T-cell (primary cell): ENCODE data around the gene GPR6. TPM values are rescaled to one million over a fixed set of nuclear protein-coding genes. Genes with fewer than 3 reads are reported as not detected.

ENCODE experiments used
- ATAC-seq, 4 experiments: fragments of 200-7000 bp in 3 of 4; fragments of 150-1000 bp in 1 of 4; cut with Tn5 transposase; replicated peaks in 1 of 4; 1 replicate in 3 of 4; 2 replicates in 1 of 4; pipeline ENCODE4 v1.10.0; 2021; ENCODE audit warnings: moderate library complexity in 3 of 4, mild to moderate bottlenecking in 2 of 4, moderate number of reproducible peaks in 1 of 4
- CTCF ChIA-PET, 2 donors: fragments of 300-600 bp; sonication (Branson Sonifier 250); formaldehyde crosslinking; loops; one replicate each; lab custom pipeline; 2022; ENCODE audit warnings: antibody characterized with exemption in 2 of 2; lab: Charles Lee
- POLR2A ChIA-PET, 2 donors: fragments of 300-600 bp; sonication (Branson Sonifier 250); formaldehyde crosslinking; loops; one replicate each; lab custom pipeline; 2022; ENCODE audit warnings: antibody characterized with exemption in 2 of 2; lab: Charles Lee
- DNase-seq, 35 experiments: peaks; one replicate each; pipeline versions ENCODE4 v3.0.0 to v3.0.0-alpha.2; 2013 to 2023
- H3K27ac ChIP-seq: one replicate; pipeline ENCODE4 v1.5.1; 2013; ENCODE audit warnings: low read length
- H3K27me3 ChIP-seq, 2 experiments: replicated peaks in 1 of 2; 1 replicate in 1 of 2; 2 replicates in 1 of 2; pipeline versions ENCODE4 v1.6.1 to v1.7.0; 2013; ENCODE audit warnings: low read length in 1 of 2, mixed read lengths in 1 of 2; ENCODE audit not compliant: control insufficient read depth in 2 of 2, insufficient read depth in 2 of 2; ENCODE audit errors: extremely low read depth in 1 of 2
- H3K36me3 ChIP-seq, 2 donors: 1 replicate in 1 of 2; 2 replicates in 1 of 2; pipeline versions ENCODE4 v1.6.1 to v1.7.0; 2013; ENCODE audit warnings: low read length in 1 of 2; ENCODE audit not compliant: control insufficient read depth in 2 of 2, insufficient read depth in 1 of 2; ENCODE audit errors: extremely low read depth in 1 of 2
- H3K4me1 ChIP-seq, 2 experiments: 1 replicate in 1 of 2; 2 replicates in 1 of 2; pipeline versions ENCODE4 v1.6.1 to v1.7.0; 2013; ENCODE audit warnings: low read length in 2 of 2, mixed read lengths in 1 of 2; ENCODE audit not compliant: insufficient read depth in 2 of 2, control insufficient read depth in 1 of 2; ENCODE audit errors: extremely low read depth in 1 of 2
- H3K4me3 ChIP-seq, 2 donors: 1 replicate in 1 of 2; 2 replicates in 1 of 2; pipeline versions ENCODE4 v1.5.1 to v1.7.0; 2013; ENCODE audit warnings: mild to moderate bottlenecking in 2 of 2, low read length in 1 of 2, moderate library complexity in 1 of 2; ENCODE audit not compliant: control insufficient read depth in 1 of 2; ENCODE audit errors: extremely low read depth in 1 of 2
- H3K9me3 ChIP-seq: 2 replicates; pipeline ENCODE4 v1.7.0; 2013
- H3K27ac Mint-ChIP-seq, 2 donors: one replicate each; pipeline ENCODE4 v1.8.0; 2020 to 2021; ENCODE audit warnings: mild to moderate bottlenecking in 2 of 2, mixed read lengths in 2 of 2
- H3K27me3 Mint-ChIP-seq, 2 donors: one replicate each; pipeline ENCODE4 v1.8.0; 2021 to 2022; ENCODE audit warnings: mixed read lengths in 2 of 2
- H3K36me3 Mint-ChIP-seq: one replicate; pipeline ENCODE4 v1.8.0; 2021; ENCODE audit warnings: mixed read lengths
- H3K4me1 Mint-ChIP-seq, 3 donors: one replicate each; pipeline ENCODE4 v1.8.0; 2020 to 2022; ENCODE audit warnings: mixed read lengths in 3 of 3, mild to moderate bottlenecking in 1 of 3
- H3K4me3 Mint-ChIP-seq, 3 donors: one replicate each; pipeline ENCODE4 v1.8.0; 2020 to 2022; ENCODE audit warnings: mild to moderate bottlenecking in 3 of 3, mixed read lengths in 3 of 3, moderate library complexity in 3 of 3
- H3K9me3 Mint-ChIP-seq, 3 donors: one replicate each; pipeline ENCODE4 v1.8.0; 2020 to 2022; ENCODE audit warnings: mixed read lengths in 3 of 3
- WGBS: methylation state at CpG from one replicate; pipeline ENCODE4 v1.1.5; 2013; ENCODE audit warnings: missing lambda C conversion rate; ENCODE audit not compliant: insufficient coverage; 5-methylcytosine and 5-hydroxymethylcytosine counted together
- total RNA-seq, 35 experiments: library from RNA in 6 of 35; stranded (reverse) in 6 of 35; fragments of 120-200 nt in 1 of 35; gene quantifications; one replicate each; pipeline versions ENCODE4 v1.2.1 to v1.2.4 and lab custom pipeline; 2013 to 2026

The GPR6 gene
- total RNA-seq, 5 donors from 2014 or later (not counting 1 experiment from before 2014, with no cell fraction given), result not detected

GRCh38 chr6:109949281-109950065 is 28.6 kb upstream of the GPR6 start:
- H3K27ac Mint-ChIP-seq, result no peak overlapping the region
- ATAC-seq (no peak), DNase-seq (no peak)
- H3K4me3 Mint-ChIP-seq, result no peak overlapping the region
- H3K4me1 ChIP-seq, result no peaks in the 10 kb centered on the region
- H3K27ac ChIP-seq, result no peak overlapping the region
- peaks cover 0 to 1% (median 0%) of the 10 kb centered on the region in 3 donors for H3K9me3 Mint-ChIP-seq
- CTCF ChIA-PET, result interaction anchor here in 1 of 2 donors (1.1 kb wide), 1 partner anchor 9 kb away, joined by 3 read pairs; no protein-coding TSS in a partner anchor
- no peaks in the 10 kb centered on the region for H3K9me3 ChIP-seq
- 84% methylated on average over 5 of the region's 19 CpGs for WGBS
- no peaks in the 10 kb centered on the region for H3K36me3 ChIP-seq
- no peak overlapping the region for H3K4me3 ChIP-seq
- POLR2A ChIA-PET, result interaction anchor here in 1 of 2 donors (0.7 kb wide), 1 partner anchor 54 kb away, joined by 3 read pairs; no protein-coding TSS in a partner anchor
- no peaks in the 10 kb centered on the region for H3K4me1 Mint-ChIP-seq
- peaks cover 0 to 28% of the 10 kb centered on the region in 2 experiments for H3K27me3 ChIP-seq
- no peaks in the 10 kb centered on the region for H3K36me3 Mint-ChIP-seq
- peaks cover 20 to 38% of the 10 kb centered on the region in 2 donors for H3K27me3 Mint-ChIP-seq

GRCh38 chr6:109955491-109955890 is 22.6 kb upstream of the GPR6 start:
- POLR2A ChIA-PET, result interaction anchor here in 1 of 2 donors (0.5 kb wide), 1 partner anchor 18 kb away, joined by 5 read pairs; no protein-coding TSS in a partner anchor
- H3K27me3 Mint-ChIP-seq, result peaks cover 13 to 26% of the 10 kb centered on the region in 2 donors
- H3K4me1 ChIP-seq, result no peaks in the 10 kb centered on the region
- no peak for ATAC-seq
- DNase-seq, result no peak
- H3K27ac Mint-ChIP-seq, result no peak overlapping the region
- H3K27me3 ChIP-seq, result peaks cover 0 to 11% of the 10 kb centered on the region in 2 experiments
- H3K4me1 Mint-ChIP-seq, result no peaks in the 10 kb centered on the region
- no peak overlapping the region for H3K4me3 Mint-ChIP-seq
- H3K27ac ChIP-seq, result no peak overlapping the region
- peaks cover 0 to 9% (median 0%) of the 10 kb centered on the region in 3 donors for H3K9me3 Mint-ChIP-seq
- no peaks in the 10 kb centered on the region for H3K36me3 Mint-ChIP-seq
- H3K9me3 ChIP-seq, result no peaks in the 10 kb centered on the region
- no peak overlapping the region for H3K4me3 ChIP-seq
- H3K36me3 ChIP-seq, result no peaks in the 10 kb centered on the region
- no CpG with 5 or more reads among the region's 2 CpGs for WGBS
- CTCF ChIA-PET, result no interaction called here

GRCh38 chr6:109958626-109959025 is 19.5 kb upstream of the GPR6 start:
- H3K27me3 ChIP-seq, result peaks cover 0 to 7% of the 10 kb centered on the region in 2 experiments
- Mint-ChIP-seq H3K27me3 (peaks cover 13 to 18% of the 10 kb centered on the region in 2 donors), H3K36me3 (no peaks in the 10 kb centered on the region), H3K4me1 (no peaks in the 10 kb centered on the region), H3K9me3 (peaks cover 0 to 9% (median 0%) of the 10 kb centered on the region in 3 donors), H3K4me3 (no peak overlapping the region), H3K27ac (no peak overlapping the region)
- H3K4me3 ChIP-seq, result no peak overlapping the region
- ChIA-PET CTCF (interaction anchor here in 1 of 2 donors (0.8 kb wide), 1 partner anchor 9 kb away, joined by 3 read pairs; no protein-coding TSS in a partner anchor), POLR2A (no interaction called here)
- ATAC-seq (no peak), DNase-seq (no peak)
- no peak overlapping the region for H3K27ac ChIP-seq
- H3K36me3 ChIP-seq, result no peaks in the 10 kb centered on the region
- WGBS, result no CpG with 5 or more reads among the region's 1 CpG
- H3K9me3 ChIP-seq, result no peaks in the 10 kb centered on the region
- H3K4me1 ChIP-seq, result no peaks in the 10 kb centered on the region

GRCh38 chr6:109961611-109962041 is 16.5 kb upstream of the GPR6 start:
- no peak overlapping the region for H3K27ac ChIP-seq
- no peak overlapping the region for H3K27ac Mint-ChIP-seq
- H3K27me3 ChIP-seq, result peaks cover 0 to 7% of the 10 kb centered on the region in 2 experiments
- H3K36me3 Mint-ChIP-seq, result no peaks in the 10 kb centered on the region
- 21% methylated on average over 5 of the region's 5 CpGs for WGBS
- no peaks in the 10 kb centered on the region for H3K9me3 Mint-ChIP-seq
- no peaks in the 10 kb centered on the region for H3K4me1 Mint-ChIP-seq
- no peak overlapping the region for H3K4me3 Mint-ChIP-seq
- no peak overlapping the region for H3K4me3 ChIP-seq
- ChIA-PET CTCF (no interaction called here), POLR2A (no interaction called here)
- H3K9me3 ChIP-seq, result no peaks in the 10 kb centered on the region
- DNase-seq (no peak), ATAC-seq (no peak)
- H3K27me3 Mint-ChIP-seq, result peaks cover 16 to 20% of the 10 kb centered on the region in 2 donors
- no peaks in the 10 kb centered on the region for H3K4me1 ChIP-seq
- H3K36me3 ChIP-seq, result no peaks in the 10 kb centered on the region

- no peaks in the 10 kb centered on the region for H3K4me1 Mint-ChIP-seq
Observed at GRCh38 chr6:109962271-109962670, 15.8 kb upstream of the GPR6 start.

GRCh38 chr6:109963598-109964170 is 14.4 kb upstream of the GPR6 start:
- WGBS, result 88% methylated on average over 1 of the region's 2 CpGs
- Histone ChIP-seq H3K27ac (no peak overlapping the region), H3K4me1 (no peaks in the 10 kb centered on the region), H3K27me3 (peaks cover 0 to 7% of the 10 kb centered on the region in 2 experiments), H3K9me3 (no peaks in the 10 kb centered on the region), H3K36me3 (no peaks in the 10 kb centered on the region), H3K4me3 (no peak overlapping the region)
- no peaks in the 10 kb centered on the region for H3K9me3 Mint-ChIP-seq
- no peak for ATAC-seq
- POLR2A ChIA-PET, result no interaction called here
- H3K4me3 Mint-ChIP-seq, result no peak overlapping the region
- no peak for DNase-seq
- no peak overlapping the region for H3K27ac Mint-ChIP-seq
- CTCF ChIA-PET, result no interaction called here
- H3K27me3 Mint-ChIP-seq, result peaks cover 11 to 12% of the 10 kb centered on the region in 2 donors
- H3K36me3 Mint-ChIP-seq, result no peaks in the 10 kb centered on the region
- H3K4me1 Mint-ChIP-seq, result no peaks in the 10 kb centered on the region

More at GRCh38 chr6:109962271-109962670, 15.8 kb upstream of the GPR6 start:
- Mint-ChIP-seq H3K27ac (no peak overlapping the region), H3K9me3 (no peaks in the 10 kb centered on the region), H3K36me3 (no peaks in the 10 kb centered on the region), H3K4me3 (no peak overlapping the region), H3K27me3 (peaks cover 12 to 16% of the 10 kb centered on the region in 2 donors)
- H3K4me1 ChIP-seq, result no peaks in the 10 kb centered on the region
- H3K4me3 ChIP-seq, result no peak overlapping the region
- no peak overlapping the region for H3K27ac ChIP-seq
- no peaks in the 10 kb centered on the region for H3K36me3 ChIP-seq
- H3K27me3 ChIP-seq, result peaks cover 0 to 7% of the 10 kb centered on the region in 2 experiments
- WGBS, result 82% methylated on average over 5 of the region's 5 CpGs
- no peak for DNase-seq
- no peaks in the 10 kb centered on the region for H3K9me3 ChIP-seq
- no peak for ATAC-seq
- POLR2A ChIA-PET, result no interaction called here
- CTCF ChIA-PET, result no interaction called here
